Measurements from ENCODE around the gene KDM6A. TPM values are rescaled to one million over a fixed set of nuclear protein-coding genes. Genes with fewer than 3 reads are reported as not detected.

Gene KDM6A
- total RNA-seq, 1 experiment from 2014 or later: 45.0 TPM

DNA sequence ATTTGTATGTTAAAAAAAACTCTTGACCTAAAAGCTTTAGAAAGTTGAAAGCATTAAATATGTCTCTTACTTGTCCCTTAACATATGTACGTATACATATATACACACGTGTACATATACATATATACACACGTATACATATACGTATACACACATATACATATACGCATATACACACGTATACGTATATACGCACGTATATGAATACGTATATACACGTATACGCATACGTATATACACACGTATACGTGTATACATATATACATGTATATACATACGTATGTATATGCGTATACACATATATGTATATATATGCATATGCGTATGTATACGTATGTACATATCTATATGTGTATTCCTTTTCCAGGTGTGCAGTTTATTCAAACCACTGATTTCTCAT, 3.8 kb downstream of the KDM6A start:
- Mint-ChIP-seq H3K4me3 (no peak overlapping the region), H3K27ac (no peak overlapping the region), H3K36me3 (peaks cover 5% of the 10 kb centered on the region; the same call in 1 of the 2 replicates), H3K27me3 (ENCODE audit: low read depth) (no peaks in the 10 kb centered on the region), H3K4me1 (peaks cover 8% of the 10 kb centered on the region), H3K9me3 (0 out of 2 replicates have a peak, but pooled peaks cover 3% of the 10 kb centered on the region)
- DNase-seq (ENCODE audit: low spot score): no peak
- ChIA-PET CTCF (no interaction called here), POLR2A (no interaction called here)
- TF ChIP-seq, protein P1, sequence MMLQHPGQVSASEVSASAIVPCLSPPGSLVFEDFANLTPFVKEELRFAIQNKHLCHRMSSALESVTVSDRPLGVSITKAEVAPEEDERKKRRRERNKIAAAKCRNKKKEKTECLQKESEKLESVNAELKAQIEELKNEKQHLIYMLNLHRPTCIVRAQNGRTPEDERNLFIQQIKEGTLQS (CRISPR knock-in tag; conservative IDR thresholded peaks at IDR 0.05): no peak
- TF ChIP-seq NR3C1 (CRISPR knock-in tag; conservative IDR thresholded peaks at IDR 0.05; ENCODE audit: low read depth): no peak
- TF ChIP-seq MYBL2 (CRISPR knock-in tag; IDR thresholded peaks at IDR 0.05): no peak
- no peak for TF ChIP-seq CREB1 (CRISPR knock-in tag; IDR thresholded peaks at IDR 0.05)
- no peak for TF ChIP-seq ELF4 (CRISPR knock-in tag; IDR thresholded peaks at IDR 0.05; ENCODE audit: low read depth)
- TF ChIP-seq KAT7 (CRISPR knock-in tag; IDR thresholded peaks at IDR 0.05; ENCODE audit: borderline replicate concordance): no peak
- TF ChIP-seq ZNF317 (CRISPR knock-in tag; IDR thresholded peaks at IDR 0.05; ENCODE audit: borderline replicate concordance, low read depth): no peak
- no peak for TF ChIP-seq SP1 (CRISPR knock-in tag; conservative IDR thresholded peaks at IDR 0.05)
- TF ChIP-seq, protein P2, sequence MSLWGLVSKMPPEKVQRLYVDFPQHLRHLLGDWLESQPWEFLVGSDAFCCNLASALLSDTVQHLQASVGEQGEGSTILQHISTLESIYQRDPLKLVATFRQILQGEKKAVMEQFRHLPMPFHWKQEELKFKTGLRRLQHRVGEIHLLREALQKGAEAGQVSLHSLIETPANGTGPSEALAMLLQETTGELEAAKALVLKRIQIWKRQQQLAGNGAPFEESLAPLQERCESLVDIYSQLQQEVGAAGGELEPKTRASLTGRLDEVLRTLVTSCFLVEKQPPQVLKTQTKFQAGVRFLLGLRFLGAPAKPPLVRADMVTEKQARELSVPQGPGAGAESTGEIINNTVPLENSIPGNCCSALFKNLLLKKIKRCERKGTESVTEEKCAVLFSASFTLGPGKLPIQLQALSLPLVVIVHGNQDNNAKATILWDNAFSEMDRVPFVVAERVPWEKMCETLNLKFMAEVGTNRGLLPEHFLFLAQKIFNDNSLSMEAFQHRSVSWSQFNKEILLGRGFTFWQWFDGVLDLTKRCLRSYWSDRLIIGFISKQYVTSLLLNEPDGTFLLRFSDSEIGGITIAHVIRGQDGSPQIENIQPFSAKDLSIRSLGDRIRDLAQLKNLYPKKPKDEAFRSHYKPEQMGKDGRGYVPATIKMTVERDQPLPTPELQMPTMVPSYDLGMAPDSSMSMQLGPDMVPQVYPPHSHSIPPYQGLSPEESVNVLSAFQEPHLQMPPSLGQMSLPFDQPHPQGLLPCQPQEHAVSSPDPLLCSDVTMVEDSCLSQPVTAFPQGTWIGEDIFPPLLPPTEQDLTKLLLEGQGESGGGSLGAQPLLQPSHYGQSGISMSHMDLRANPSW (CRISPR knock-in tag; conservative IDR thresholded peaks at IDR 0.05; ENCODE audit: low read depth): no peak
- TF ChIP-seq NFATC4 (CRISPR knock-in tag; IDR thresholded peaks at IDR 0.05): no peak
- TF ChIP-seq, protein P3, sequence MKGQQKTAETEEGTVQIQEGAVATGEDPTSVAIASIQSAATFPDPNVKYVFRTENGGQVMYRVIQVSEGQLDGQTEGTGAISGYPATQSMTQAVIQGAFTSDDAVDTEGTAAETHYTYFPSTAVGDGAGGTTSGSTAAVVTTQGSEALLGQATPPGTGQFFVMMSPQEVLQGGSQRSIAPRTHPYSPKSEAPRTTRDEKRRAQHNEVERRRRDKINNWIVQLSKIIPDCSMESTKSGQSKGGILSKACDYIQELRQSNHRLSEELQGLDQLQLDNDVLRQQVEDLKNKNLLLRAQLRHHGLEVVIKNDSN (CRISPR knock-in tag; IDR thresholded peaks at IDR 0.05): no peak
- TF ChIP-seq, protein P4, sequence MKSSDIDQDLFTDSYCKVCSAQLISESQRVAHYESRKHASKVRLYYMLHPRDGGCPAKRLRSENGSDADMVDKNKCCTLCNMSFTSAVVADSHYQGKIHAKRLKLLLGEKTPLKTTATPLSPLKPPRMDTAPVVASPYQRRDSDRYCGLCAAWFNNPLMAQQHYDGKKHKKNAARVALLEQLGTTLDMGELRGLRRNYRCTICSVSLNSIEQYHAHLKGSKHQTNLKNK (CRISPR knock-in tag; IDR thresholded peaks at IDR 0.05): no peak
- TF ChIP-seq, protein P5, sequence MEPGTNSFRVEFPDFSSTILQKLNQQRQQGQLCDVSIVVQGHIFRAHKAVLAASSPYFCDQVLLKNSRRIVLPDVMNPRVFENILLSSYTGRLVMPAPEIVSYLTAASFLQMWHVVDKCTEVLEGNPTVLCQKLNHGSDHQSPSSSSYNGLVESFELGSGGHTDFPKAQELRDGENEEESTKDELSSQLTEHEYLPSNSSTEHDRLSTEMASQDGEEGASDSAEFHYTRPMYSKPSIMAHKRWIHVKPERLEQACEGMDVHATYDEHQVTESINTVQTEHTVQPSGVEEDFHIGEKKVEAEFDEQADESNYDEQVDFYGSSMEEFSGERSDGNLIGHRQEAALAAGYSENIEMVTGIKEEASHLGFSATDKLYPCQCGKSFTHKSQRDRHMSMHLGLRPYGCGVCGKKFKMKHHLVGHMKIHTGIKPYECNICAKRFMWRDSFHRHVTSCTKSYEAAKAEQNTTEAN (CRISPR knock-in tag; IDR thresholded peaks at IDR 0.05): no peak
- no peak for TF ChIP-seq NR1H2 (CRISPR knock-in tag; IDR thresholded peaks at IDR 0.05)
- ATAC-seq: no peak

DNA sequence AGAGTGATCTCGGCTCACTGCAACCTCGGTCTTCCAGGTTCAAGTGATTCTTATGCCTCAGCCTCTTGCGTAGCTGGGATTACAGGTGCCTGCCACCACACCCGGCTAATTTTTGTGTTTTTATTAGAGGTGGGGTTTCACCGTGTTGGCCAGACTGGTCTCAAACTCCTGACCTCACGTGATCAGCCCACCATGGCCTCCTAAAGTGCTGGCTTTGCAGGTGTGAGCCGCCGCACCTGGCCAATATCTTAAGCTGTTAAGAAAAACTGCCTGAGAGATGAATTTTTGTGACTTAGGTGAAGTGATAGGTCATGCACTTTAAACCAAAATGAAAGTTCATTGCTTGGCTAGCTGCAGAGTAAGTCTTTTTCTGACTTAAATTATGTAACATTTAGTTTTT, 5.8 kb downstream of the KDM6A start:
- peaks cover 8% of the 10 kb centered on the region for H3K4me1 Mint-ChIP-seq
- no peak for ATAC-seq
- TF ChIP-seq FOXP1 (CRISPR knock-in tag; IDR thresholded peaks at IDR 0.05; ENCODE audit: borderline replicate concordance) (no peak), NR1H2 (CRISPR knock-in tag; IDR thresholded peaks at IDR 0.05) (no peak)
- TF ChIP-seq, protein P5 (CRISPR knock-in tag; IDR thresholded peaks at IDR 0.05): no peak
- 0 out of 2 replicates have a peak, but pooled peaks cover 3% of the 10 kb centered on the region for H3K9me3 Mint-ChIP-seq
- no peak overlapping the region for H3K27ac Mint-ChIP-seq
- no peak overlapping the region for H3K4me3 Mint-ChIP-seq
- CTCF ChIA-PET: no interaction called here
- peaks cover 5% of the 10 kb centered on the region; the same call in 1 of the 2 replicates for H3K36me3 Mint-ChIP-seq
- no peak for DNase-seq (ENCODE audit: low spot score)
- POLR2A ChIA-PET: no interaction called here
- no peaks in the 10 kb centered on the region for H3K27me3 Mint-ChIP-seq (ENCODE audit: low read depth)

DNA sequence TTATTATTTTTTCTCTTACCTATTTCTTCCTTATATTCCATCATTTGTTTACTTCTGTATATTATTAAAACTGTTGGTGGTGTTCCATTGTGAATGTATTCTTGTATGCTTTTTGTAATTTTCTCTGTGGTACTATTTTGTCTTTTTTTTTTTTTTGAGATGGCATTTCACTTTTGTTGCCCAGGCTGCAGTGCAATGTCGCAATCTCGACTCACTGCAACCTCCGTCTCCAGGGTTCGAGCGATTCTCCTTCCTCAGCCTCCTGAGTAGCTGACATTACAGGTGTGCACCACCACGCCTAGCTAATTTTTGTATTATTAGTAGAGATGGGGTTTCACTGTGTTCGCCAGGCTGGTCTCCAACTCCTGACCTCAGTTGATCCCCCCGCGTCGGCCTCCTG, 8.6 kb downstream of the KDM6A start:
- DNase-seq (ENCODE audit: low spot score): no peak
- no peak for ATAC-seq
- H3K36me3 Mint-ChIP-seq: peaks cover 5% of the 10 kb centered on the region; the same call in 1 of the 2 replicates
- H3K4me1 Mint-ChIP-seq: no peaks in the 10 kb centered on the region; the same call in 1 of the 2 replicates
- H3K27me3 Mint-ChIP-seq (ENCODE audit: low read depth): no peaks in the 10 kb centered on the region
- ChIA-PET CTCF (no interaction called here), POLR2A (interaction anchor here (0.7 kb wide), 1 partner anchor 9 kb away, joined by 4 read pairs; the partner anchor contains the start of gene KDM6A)
- H3K27ac Mint-ChIP-seq: no peak overlapping the region
- no peak overlapping the region for H3K4me3 Mint-ChIP-seq
- H3K9me3 Mint-ChIP-seq: 0 out of 2 replicates have a peak, but pooled peaks cover 3% of the 10 kb centered on the region
- TF ChIP-seq NFATC4 (CRISPR knock-in tag; IDR thresholded peaks at IDR 0.05) (no peak), ZNF416 (CRISPR knock-in tag; IDR thresholded peaks at IDR 0.05) (no peak), ELF4 (CRISPR knock-in tag; IDR thresholded peaks at IDR 0.05; ENCODE audit: low read depth) (no peak), RORB (CRISPR knock-in tag; IDR thresholded peaks at IDR 0.05) (no peak), ZNF317 (CRISPR knock-in tag; IDR thresholded peaks at IDR 0.05; ENCODE audit: borderline replicate concordance, low read depth) (no peak), ETV6 (CRISPR knock-in tag; IDR thresholded peaks at IDR 0.05) (no peak)
- TF ChIP-seq, protein P3 (CRISPR knock-in tag; IDR thresholded peaks at IDR 0.05): no peak
- TF ChIP-seq, protein P6, sequence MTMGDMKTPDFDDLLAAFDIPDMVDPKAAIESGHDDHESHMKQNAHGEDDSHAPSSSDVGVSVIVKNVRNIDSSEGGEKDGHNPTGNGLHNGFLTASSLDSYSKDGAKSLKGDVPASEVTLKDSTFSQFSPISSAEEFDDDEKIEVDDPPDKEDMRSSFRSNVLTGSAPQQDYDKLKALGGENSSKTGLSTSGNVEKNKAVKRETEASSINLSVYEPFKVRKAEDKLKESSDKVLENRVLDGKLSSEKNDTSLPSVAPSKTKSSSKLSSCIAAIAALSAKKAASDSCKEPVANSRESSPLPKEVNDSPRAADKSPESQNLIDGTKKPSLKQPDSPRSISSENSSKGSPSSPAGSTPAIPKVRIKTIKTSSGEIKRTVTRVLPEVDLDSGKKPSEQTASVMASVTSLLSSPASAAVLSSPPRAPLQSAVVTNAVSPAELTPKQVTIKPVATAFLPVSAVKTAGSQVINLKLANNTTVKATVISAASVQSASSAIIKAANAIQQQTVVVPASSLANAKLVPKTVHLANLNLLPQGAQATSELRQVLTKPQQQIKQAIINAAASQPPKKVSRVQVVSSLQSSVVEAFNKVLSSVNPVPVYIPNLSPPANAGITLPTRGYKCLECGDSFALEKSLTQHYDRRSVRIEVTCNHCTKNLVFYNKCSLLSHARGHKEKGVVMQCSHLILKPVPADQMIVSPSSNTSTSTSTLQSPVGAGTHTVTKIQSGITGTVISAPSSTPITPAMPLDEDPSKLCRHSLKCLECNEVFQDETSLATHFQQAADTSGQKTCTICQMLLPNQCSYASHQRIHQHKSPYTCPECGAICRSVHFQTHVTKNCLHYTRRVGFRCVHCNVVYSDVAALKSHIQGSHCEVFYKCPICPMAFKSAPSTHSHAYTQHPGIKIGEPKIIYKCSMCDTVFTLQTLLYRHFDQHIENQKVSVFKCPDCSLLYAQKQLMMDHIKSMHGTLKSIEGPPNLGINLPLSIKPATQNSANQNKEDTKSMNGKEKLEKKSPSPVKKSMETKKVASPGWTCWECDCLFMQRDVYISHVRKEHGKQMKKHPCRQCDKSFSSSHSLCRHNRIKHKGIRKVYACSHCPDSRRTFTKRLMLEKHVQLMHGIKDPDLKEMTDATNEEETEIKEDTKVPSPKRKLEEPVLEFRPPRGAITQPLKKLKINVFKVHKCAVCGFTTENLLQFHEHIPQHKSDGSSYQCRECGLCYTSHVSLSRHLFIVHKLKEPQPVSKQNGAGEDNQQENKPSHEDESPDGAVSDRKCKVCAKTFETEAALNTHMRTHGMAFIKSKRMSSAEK (CRISPR knock-in tag; IDR thresholded peaks at IDR 0.05; ENCODE audit: borderline replicate concordance): no peak

Data from WTC11 (cell line).